Adrenal gland (tissue), 12 donors: ENCODE measurements around the gene ITGA7. TPM values are rescaled to one million over a fixed set of nuclear protein-coding genes. Genes with fewer than 3 reads are reported as not detected.

Experiments used
- DNase-seq, 7 donors: peaks; one replicate each; pipeline ENCODE4 v3.0.0-alpha.2; 2019 to 2020
- H3K27ac ChIP-seq, 5 donors: fragments of 200-600 bp; sonication (generic) in 4 of 5; 1 replicate in 3 of 5; 2 replicates in 2 of 5; pipeline versions ENCODE4 v1.5.1 to v1.8.0; 2016 to 2020; ENCODE audit warnings: mild to moderate bottlenecking in 1 of 5
- H3K27me3 ChIP-seq: fragments of 200-600 bp; 2 replicates; pipeline ENCODE4 v1.8.0; 2021
- H3K36me3 ChIP-seq, 2 donors: fragments of 200-600 bp; replicated peaks in 1 of 2; 1 replicate in 1 of 2; 2 replicates in 1 of 2; pipeline versions ENCODE4 v1.5.1 to v1.8.0; 2018 to 2022
- H3K4me1 ChIP-seq, 2 donors: fragments of 200-600 bp; replicated peaks in 1 of 2; 1 replicate in 1 of 2; 2 replicates in 1 of 2; pipeline versions ENCODE4 v1.5.1 to v1.8.0; 2018 to 2021
- H3K4me3 ChIP-seq, 4 donors: fragments of 200-600 bp; sonication (generic) in 3 of 4; one replicate each; pipeline ENCODE4 v1.5.1; 2016 to 2018
- H3K9me3 ChIP-seq, 3 donors: fragments of 200-600 bp; sonication (generic) in 1 of 3; replicated peaks in 1 of 3; 1 replicate in 2 of 3; 2 replicates in 1 of 3; pipeline versions ENCODE4 v1.5.1 to v1.8.0; 2016 to 2021
- POLR2A ChIP-seq, 2 donors: fragments of 450-650 bp; IDR thresholded peaks; one replicate each; pipeline ENCODE4 v1.6.1; 2017; ENCODE audit warnings: antibody characterized with exemption in 2 of 2, mild to moderate bottlenecking in 2 of 2, moderate library complexity in 1 of 2
- WGBS, 4 donors: extraction: QIAGEN DNeasy Blood & Tissue Kit in 2 of 4; methylation state at CpG; one replicate each; pipeline versions ENCODE4 v1.1.5 to v1.1.7; 2013 to 2017; 5-methylcytosine and 5-hydroxymethylcytosine counted together
- intact Hi-C, 2 donors: fragments of 100-400 bp; cut with DNase I; formaldehyde crosslinking; loops; one replicate each; pipeline versions ENCODE4 v1.14.1 to v1.15.0; 2022 to 2023
- polyA plus RNA-seq, 3 donors: library from polyadenylated mRNA; stranded (reverse); fragments of 200-250 nt in 2 of 3; fragments of 350-450 nt in 1 of 3; fragmentation: Illumina TruSeq in 1 of 3; extraction: RNeasy Lipid Tissue Mini Kit (QIAGEN cat#74804) in 1 of 3; gene quantifications; one replicate each; pipeline ENCODE4 v1.2.3, GENCODE V29; 2013 to 2014
- total RNA-seq, 9 donors: library from RNA; depleted of rRNA in 4 of 9; stranded (reverse); fragments of >200 nt in 4 of 9; fragments of 120-200 nt in 1 of 9; fragmentation: NEBNext Ultra II Directional in 1 of 9; extraction: Animal tissue kit (Norgen Biotek cat#: 25700) in 1 of 9; gene quantifications; one replicate each; pipeline versions ENCODE4 v1.1.0 to v1.2.4, GENCODE V29; 2013 to 2023
- TF ChIP-seq, protein P1 (sequence below), 6 experiments: fragments of 450-650 bp in 4 of 6; fragments of 200-600 bp in 2 of 6; sonication (generic) in 1 of 6; IDR thresholded peaks; 1 replicate in 5 of 6; 2 replicates in 1 of 6; pipeline versions ENCODE4 v1.5.1 to v1.8.0; 2016 to 2021; ENCODE audit warnings: antibody characterized with exemption in 6 of 6, mild to moderate bottlenecking in 2 of 6, moderate library complexity in 1 of 6
- donor health status: healthy with polysubstance abuse.
- donor health status: Bipolar disorder and iron deficiency.
- donor health status: DM: yes; HTN: yes; CAD: no.
- donor health status: DM: no; HTN: no; CAD: no.
- donor health status: DM: no; HTN: no; CAD: no.
- donor health status: DM: yes; HTN: yes; CAD: no.

ITGA7 gene
- total and polyA plus RNA-seq, 12 donors: 5.7 to 77.1 (median 15.7) TPM

DNA sequence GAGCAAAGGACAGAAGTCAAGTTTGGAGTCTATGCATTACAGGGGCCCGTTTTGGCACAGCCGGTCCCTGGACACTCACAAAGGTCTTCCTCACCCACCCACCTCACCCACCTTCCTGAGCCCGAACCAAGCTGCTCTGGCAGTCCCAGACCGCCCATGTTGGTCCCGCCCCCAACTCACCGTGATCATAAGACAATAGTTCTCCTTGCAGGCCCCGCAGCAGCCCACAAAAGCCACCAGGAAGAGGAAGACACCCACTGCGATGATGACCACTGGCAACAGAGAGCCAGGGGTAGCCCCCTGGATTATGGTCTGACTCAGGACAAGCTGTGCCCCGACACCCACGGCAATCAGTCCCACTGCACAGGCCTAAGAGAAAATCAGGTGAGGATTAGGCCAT lies 19.3 kb upstream of the ITGA7 start:
- WGBS, 4 donors: 43 to 59% (median 44%) methylated on average over 3 to 10 of the region's 10 CpGs
- intact Hi-C loops: no loop called here
- peaks cover 25 to 33% of the 10 kb centered on the region in 2 donors for H3K4me1 ChIP-seq

DNA sequence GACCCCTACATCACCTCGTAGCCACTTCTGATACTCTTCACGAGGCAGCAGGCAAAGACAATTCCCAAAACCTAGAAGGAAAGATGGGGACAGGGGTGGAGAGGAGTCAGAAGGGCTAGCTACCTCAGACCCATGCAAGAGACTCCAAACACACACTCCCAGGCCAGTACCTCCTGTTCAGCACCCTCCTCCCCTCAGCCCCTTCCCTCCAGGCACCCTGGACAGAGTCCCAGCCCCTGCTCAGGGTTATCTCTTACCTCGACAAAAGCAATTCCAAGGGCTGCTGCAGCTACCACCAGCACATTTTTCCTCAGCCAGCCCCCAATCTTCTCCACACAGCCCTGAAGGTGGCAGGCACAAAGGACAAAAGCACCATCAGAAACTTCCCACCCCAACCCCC lies 17.9 kb upstream of the ITGA7 start:
- no peaks in the 10 kb centered on the region for H3K27me3 ChIP-seq
- peak in 1 of 7 donors; percentile 14 for DNase-seq
- H3K9me3 ChIP-seq: no peaks in the 10 kb centered on the region
- intact Hi-C loops: no loop called here
- TF ChIP-seq POLR2A (IDR thresholded peaks at IDR 0.05): no peak
- TF ChIP-seq, protein P1, sequence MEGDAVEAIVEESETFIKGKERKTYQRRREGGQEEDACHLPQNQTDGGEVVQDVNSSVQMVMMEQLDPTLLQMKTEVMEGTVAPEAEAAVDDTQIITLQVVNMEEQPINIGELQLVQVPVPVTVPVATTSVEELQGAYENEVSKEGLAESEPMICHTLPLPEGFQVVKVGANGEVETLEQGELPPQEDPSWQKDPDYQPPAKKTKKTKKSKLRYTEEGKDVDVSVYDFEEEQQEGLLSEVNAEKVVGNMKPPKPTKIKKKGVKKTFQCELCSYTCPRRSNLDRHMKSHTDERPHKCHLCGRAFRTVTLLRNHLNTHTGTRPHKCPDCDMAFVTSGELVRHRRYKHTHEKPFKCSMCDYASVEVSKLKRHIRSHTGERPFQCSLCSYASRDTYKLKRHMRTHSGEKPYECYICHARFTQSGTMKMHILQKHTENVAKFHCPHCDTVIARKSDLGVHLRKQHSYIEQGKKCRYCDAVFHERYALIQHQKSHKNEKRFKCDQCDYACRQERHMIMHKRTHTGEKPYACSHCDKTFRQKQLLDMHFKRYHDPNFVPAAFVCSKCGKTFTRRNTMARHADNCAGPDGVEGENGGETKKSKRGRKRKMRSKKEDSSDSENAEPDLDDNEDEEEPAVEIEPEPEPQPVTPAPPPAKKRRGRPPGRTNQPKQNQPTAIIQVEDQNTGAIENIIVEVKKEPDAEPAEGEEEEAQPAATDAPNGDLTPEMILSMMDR (IDR thresholded peaks at IDR 0.05): no peak
- peak overlapping the region in 2 of 5 donors; percentile 11 to 13 for H3K27ac ChIP-seq
- H3K36me3 ChIP-seq: peaks cover 0 to 46% of the 10 kb centered on the region in 2 donors
- WGBS, 4 donors: 54 to 68% (median 58%) methylated on average over 3 of the region's 3 CpGs
- peaks cover 23 to 32% of the 10 kb centered on the region in 2 donors for H3K4me1 ChIP-seq
- no peak overlapping the region for H3K4me3 ChIP-seq

More for the DNA sequence above, 19.3 kb upstream of the ITGA7 start:
- TF ChIP-seq, protein P1 (IDR thresholded peaks at IDR 0.05): no peak
- TF ChIP-seq POLR2A (IDR thresholded peaks at IDR 0.05): no peak
- Histone ChIP-seq H3K27me3 (no peaks in the 10 kb centered on the region), H3K4me3 (peak overlapping the region in 2 of 4 donors; percentile 73 to 81), H3K27ac (peak overlapping the region; percentile 97 to 100 (median 100)), H3K9me3 (no peaks in the 10 kb centered on the region), H3K36me3 (peaks cover 0 to 46% of the 10 kb centered on the region in 2 donors)
- no peak for DNase-seq

DNA sequence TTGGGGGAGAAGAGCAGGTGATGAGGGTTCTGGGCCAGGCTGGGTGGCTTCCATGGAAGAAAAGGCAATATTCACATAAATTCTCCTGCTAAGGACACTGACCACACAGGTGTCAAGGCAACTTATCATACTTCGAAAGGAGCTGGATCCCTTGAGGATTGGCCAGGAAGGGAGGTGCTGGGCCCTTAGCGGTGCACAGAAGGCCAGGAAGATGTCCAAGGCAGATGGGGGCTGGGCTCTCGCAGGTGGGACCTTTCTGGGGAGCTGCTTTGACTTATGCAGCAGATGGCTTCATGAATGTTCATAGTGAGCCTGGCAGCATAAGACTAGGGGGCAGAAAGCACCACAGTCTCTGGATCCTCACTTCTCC lies 17.2 kb upstream of the ITGA7 start:
- H3K36me3 ChIP-seq: peaks cover 0 to 46% of the 10 kb centered on the region in 2 donors
- 47 to 67% (median 55%) methylated on average over 1 to 3 of the region's 3 CpGs for WGBS, 4 donors
- no peak for DNase-seq
- no peak for TF ChIP-seq POLR2A (IDR thresholded peaks at IDR 0.05)
- TF ChIP-seq, protein P1 (IDR thresholded peaks at IDR 0.05): peak in 1 of 6 experiments; percentile 8
- H3K27ac ChIP-seq: peak overlapping the region in 1 of 5 donors; percentile 11
- no peak overlapping the region for H3K4me3 ChIP-seq
- intact Hi-C loops: no loop called here
- no peaks in the 10 kb centered on the region for H3K9me3 ChIP-seq
- peaks cover 17 to 26% of the 10 kb centered on the region in 2 donors for H3K4me1 ChIP-seq
- no peaks in the 10 kb centered on the region for H3K27me3 ChIP-seq

DNA sequence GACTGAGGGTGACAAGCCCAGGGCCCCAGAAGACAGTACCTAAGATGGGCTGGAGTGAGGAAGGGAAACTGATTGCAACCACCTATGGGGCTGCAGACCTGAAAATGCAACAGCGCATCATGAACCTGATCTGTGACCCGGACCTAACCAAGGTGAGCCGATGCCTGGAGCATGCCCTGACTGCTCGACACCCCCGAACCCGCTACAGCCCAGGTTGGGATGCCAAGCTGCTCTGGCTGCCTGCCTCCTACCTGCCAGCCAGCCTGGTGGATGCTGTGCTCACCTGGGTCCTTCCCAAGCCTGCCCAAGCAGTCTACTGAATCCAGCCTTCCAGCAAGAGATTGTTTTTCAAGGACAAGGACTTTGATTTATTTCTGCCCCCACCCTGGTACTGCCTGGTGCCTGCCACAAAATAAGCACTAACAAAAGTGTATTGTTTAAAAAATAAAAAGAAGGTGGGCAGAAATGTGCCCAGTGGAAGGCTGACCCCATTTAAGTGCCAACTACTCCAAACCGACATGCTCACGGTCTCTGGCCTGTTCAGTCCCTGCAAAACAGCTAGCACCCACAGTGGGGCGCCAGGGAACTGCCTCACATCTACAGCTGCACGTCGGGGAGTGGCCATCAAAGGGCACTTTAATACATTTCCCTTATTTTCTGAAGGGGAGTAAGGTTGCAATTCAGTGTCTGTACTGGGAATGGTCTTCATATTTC lies 16.7 kb upstream of the ITGA7 start:
- Histone ChIP-seq H3K27me3 (no peaks in the 10 kb centered on the region), H3K36me3 (peaks cover 0 to 46% of the 10 kb centered on the region in 2 donors), H3K9me3 (no peaks in the 10 kb centered on the region), H3K4me3 (no peak overlapping the region), H3K4me1 (peaks cover 12 to 23% of the 10 kb centered on the region in 2 donors), H3K27ac (peak overlapping the region in 2 of 5 donors; percentile 11 to 34)
- DNase-seq: peak; percentile 67 to 89 (median 76)
- peak in 1 of 2 donors; percentile 18 for TF ChIP-seq POLR2A (IDR thresholded peaks at IDR 0.05)
- TF ChIP-seq, protein P1 (IDR thresholded peaks at IDR 0.05): peak in 5 of 6 experiments; percentile 40 to 68 (median 58)
- intact Hi-C loops: no loop called here
- 21 to 52% (median 51%) methylated on average over 6 to 11 of the region's 11 CpGs for WGBS, 4 donors
